Mucosa of descending colon (tissue), 3 donors: ENCODE results near the gene CDH26. TPM values are rescaled to one million over a fixed set of nuclear protein-coding genes. Genes with fewer than 3 reads are reported as not detected.

ENCODE experiments used
- ATAC-seq: fragments of 200-7000 bp; cut with Tn5 transposase; one replicate; pipeline ENCODE4 v1.9.1; 2020; ENCODE audit warnings: mild to moderate bottlenecking, moderate library complexity
- DNase-seq, 3 donors: peaks; one replicate each; pipeline ENCODE4 v3.0.0-alpha.2; 2020
- H3K36me3 ChIP-seq: fragments of 200-600 bp; one replicate; pipeline ENCODE4 v1.8.0; 2021; ENCODE audit warnings: low read depth, mild to moderate bottlenecking
- H3K4me1 ChIP-seq: fragments of 200-600 bp; one replicate; pipeline ENCODE4 v1.8.0; 2021; ENCODE audit warnings: low read depth, mild to moderate bottlenecking
- H3K4me3 ChIP-seq: fragments of 200-600 bp; one replicate; pipeline ENCODE4 v1.8.0; 2021; ENCODE audit warnings: mild to moderate bottlenecking
- H3K9me3 ChIP-seq: fragments of 200-600 bp; one replicate; pipeline ENCODE4 v1.8.0; 2021; ENCODE audit warnings: mild to moderate bottlenecking
- CTCF ChIP-seq: fragments of 200-600 bp; IDR thresholded peaks from one replicate; pipeline ENCODE4 v1.8.0; 2022; ENCODE audit warnings: antibody characterized with exemption, mild to moderate bottlenecking
- intact Hi-C, 2 donors: fragments of 100-400 bp; cut with DNase I in 1 of 2; cut with micrococcal nuclease in 1 of 2; formaldehyde crosslinking; loops; one replicate each; pipeline versions ENCODE4 v1.11.0 to v1.11.1; 2022; cut with DNase I, micrococcal nuclease
- total RNA-seq, 3 donors: library from RNA; stranded (reverse); fragmentation: NEBNext Ultra II Directional in 2 of 3; extraction: Animal tissue kit (Norgen Biotek cat#: 25700) in 2 of 3; gene quantifications; one replicate each; pipeline versions ENCODE4 v1.2.1 to v1.2.4, GENCODE V29; 2021 to 2023
- donor health status: DM: no; HTN: no; CAD: no; lungs with moderate emphysema.
- donor health status: DM: no; HTN: no; CAD: no.
- donor health status: DM: no; HTN: yes; CAD: no.

Gene CDH26
- total RNA-seq, 3 donors from 2014 or later, result 0.48 to 2.2 (median 1.4) TPM

GRCh38 chr20:59996108-59996507 lies 37.9 kb downstream of the CDH26 start:
- Histone ChIP-seq H3K4me3 (no peak overlapping the region), H3K9me3 (no peaks in the 10 kb centered on the region), H3K36me3 (no peaks in the 10 kb centered on the region), H3K4me1 (no peaks in the 10 kb centered on the region)
- TF ChIP-seq CTCF, result no peak
- intact Hi-C loops, result no loop called here
- no peak for DNase-seq
- ATAC-seq, result no peak

GRCh38 chr20:59997896-59998295 lies 39.7 kb downstream of the CDH26 start:
- DNase-seq, result no peak
- Histone ChIP-seq H3K4me3 (no peak overlapping the region), H3K36me3 (no peaks in the 10 kb centered on the region), H3K4me1 (no peaks in the 10 kb centered on the region), H3K9me3 (no peaks in the 10 kb centered on the region)
- ATAC-seq, result no peak
- no peak for TF ChIP-seq CTCF
- intact Hi-C loops, result no loop called here

GRCh38 chr20:59999502-59999901 lies 41.3 kb downstream of the CDH26 start:
- ATAC-seq, result no peak
- Histone ChIP-seq H3K9me3 (no peaks in the 10 kb centered on the region), H3K4me3 (no peak overlapping the region), H3K36me3 (no peaks in the 10 kb centered on the region), H3K4me1 (no peaks in the 10 kb centered on the region)
- no peak for TF ChIP-seq CTCF
- intact Hi-C loops, result no loop called here
- no peak for DNase-seq

GRCh38 chr20:60000271-60001042 lies 42.2 kb downstream of the CDH26 start:
- intact Hi-C loops, result no loop called here
- ATAC-seq (no peak), DNase-seq (no peak)
- no peaks in the 10 kb centered on the region for H3K36me3 ChIP-seq
- no peaks in the 10 kb centered on the region for H3K4me1 ChIP-seq
- no peak overlapping the region for H3K4me3 ChIP-seq
- no peaks in the 10 kb centered on the region for H3K9me3 ChIP-seq
- no peak for TF ChIP-seq CTCF

- Histone ChIP-seq H3K4me3 (no peak overlapping the region), H3K9me3 (no peaks in the 10 kb centered on the region), H3K36me3 (no peaks in the 10 kb centered on the region), H3K4me1 (no peaks in the 10 kb centered on the region)
- ATAC-seq (no peak), DNase-seq (peak in 1 of 3 donors; percentile 8)
- no peak for TF ChIP-seq CTCF
- intact Hi-C loops, result no loop called here
Measured at GRCh38 chr20:60001108-60001507, 42.9 kb downstream of the CDH26 start.

GRCh38 chr20:60003776-60004175 lies 45.6 kb downstream of the CDH26 start:
- Histone ChIP-seq H3K36me3 (no peaks in the 10 kb centered on the region), H3K4me3 (no peak overlapping the region), H3K4me1 (no peaks in the 10 kb centered on the region), H3K9me3 (no peaks in the 10 kb centered on the region)
- ATAC-seq, result no peak
- intact Hi-C loops, result no loop called here
- no peak for TF ChIP-seq CTCF
- DNase-seq, result no peak
